Mesodermal cell (in vitro differentiated cells): ENCODE results near the gene PDILT.

Source experiments
- H3K27ac ChIP-seq: 2 replicates; pipeline ENCODE4 v1.7.0; 2013; ENCODE audit warnings: mild to moderate bottlenecking, low read depth, low read length, moderate library complexity; ENCODE audit not compliant: severe bottlenecking
- H3K36me3 ChIP-seq: 2 replicates; pipeline ENCODE4 v1.7.1; 2013; ENCODE audit warnings: mild to moderate bottlenecking, low read length, moderate library complexity; ENCODE audit not compliant: control insufficient read depth, insufficient read depth
- H3K4me1 ChIP-seq: one replicate; pipeline ENCODE4 v1.7.1; 2013; ENCODE audit warnings: mild to moderate bottlenecking, low read length; ENCODE audit not compliant: insufficient read depth, control insufficient read depth, poor library complexity, severe bottlenecking
- H3K4me3 ChIP-seq: 2 replicates; pipeline ENCODE4 v1.7.0; 2013; ENCODE audit warnings: low read length, control low read depth, mild to moderate bottlenecking; ENCODE audit not compliant: insufficient read depth, poor library complexity, severe bottlenecking; ENCODE audit errors: extremely low read depth
- H3K9me3 ChIP-seq: 2 replicates; pipeline ENCODE4 v1.7.1; 2013; ENCODE audit warnings: mild to moderate bottlenecking, low read length, moderate library complexity; ENCODE audit not compliant: control insufficient read depth
- WGBS, 2 experiments: methylation state at CpG; one replicate each; pipeline ENCODE4 v1.1.5; 2013; ENCODE audit warnings: missing lambda C conversion rate in 2 of 2; ENCODE audit not compliant: insufficient coverage in 2 of 2; 5-methylcytosine and 5-hydroxymethylcytosine counted together

PDILT gene

GRCh38 chr16:20388854-20389253, 15.7 kb downstream of the PDILT start:
- Histone ChIP-seq H3K27ac (no peak overlapping the region), H3K9me3 (no peaks in the 10 kb centered on the region), H3K4me3 (no peak overlapping the region), H3K4me1 (no peaks in the 10 kb centered on the region), H3K36me3 (no peaks in the 10 kb centered on the region)
- 75 to 90% methylated on average over 1 of the region's 1 CpG for WGBS, 2 experiments

GRCh38 chr16:20387978-20388377, 16.6 kb downstream of the PDILT start:
- Histone ChIP-seq H3K4me1 (no peaks in the 10 kb centered on the region), H3K9me3 (no peaks in the 10 kb centered on the region), H3K27ac (no peak overlapping the region), H3K4me3 (no peak overlapping the region), H3K36me3 (no peaks in the 10 kb centered on the region)
- WGBS, 2 experiments, result 88% methylated on average over 2 of the region's 3 CpGs; no CpG with 5 or more reads in 1 of the 2 experiments

- Histone ChIP-seq H3K27ac (no peak overlapping the region), H3K36me3 (no peaks in the 10 kb centered on the region), H3K9me3 (no peaks in the 10 kb centered on the region), H3K4me1 (no peaks in the 10 kb centered on the region), H3K4me3 (no peak overlapping the region)
- 56 to 59% methylated on average over 27 of the region's 30 CpGs for WGBS, 2 experiments
Measured at GRCh38 chr16:20385844-20386832, 18.4 kb downstream of the PDILT start.

GRCh38 chr16:20383106-20384029, 21.2 kb downstream of the PDILT start:
- Histone ChIP-seq H3K36me3 (no peaks in the 10 kb centered on the region), H3K4me3 (no peak overlapping the region), H3K4me1 (no peaks in the 10 kb centered on the region), H3K9me3 (no peaks in the 10 kb centered on the region), H3K27ac (no peak overlapping the region)
- 30 to 49% methylated on average over 6 to 9 of the region's 11 CpGs for WGBS, 2 experiments

GRCh38 chr16:20382202-20382948, 22.2 kb downstream of the PDILT start:
- Histone ChIP-seq H3K4me3 (no peak overlapping the region), H3K27ac (no peak overlapping the region), H3K36me3 (no peaks in the 10 kb centered on the region), H3K4me1 (no peaks in the 10 kb centered on the region), H3K9me3 (no peaks in the 10 kb centered on the region)
- WGBS, 2 experiments, result 71 to 88% methylated on average over 1 to 4 of the region's 7 CpGs

- Histone ChIP-seq H3K27ac (no peak overlapping the region), H3K4me3 (no peak overlapping the region), H3K36me3 (no peaks in the 10 kb centered on the region), H3K9me3 (no peaks in the 10 kb centered on the region), H3K4me1 (no peaks in the 10 kb centered on the region)
- WGBS, 2 experiments, result 80 to 82% methylated on average over 3 of the region's 3 CpGs
Measured at GRCh38 chr16:20380782-20381181, 23.8 kb downstream of the PDILT start.

- Histone ChIP-seq H3K4me1 (no peaks in the 10 kb centered on the region), H3K27ac (no peak overlapping the region), H3K4me3 (no peak overlapping the region), H3K36me3 (no peaks in the 10 kb centered on the region), H3K9me3 (no peaks in the 10 kb centered on the region)
- 80 to 100% methylated on average over 1 to 2 of the region's 5 CpGs for WGBS, 2 experiments
Measured at GRCh38 chr16:20377181-20377580, 27.4 kb downstream of the PDILT start.

- Histone ChIP-seq H3K4me1 (no peaks in the 10 kb centered on the region), H3K9me3 (no peaks in the 10 kb centered on the region), H3K36me3 (no peaks in the 10 kb centered on the region), H3K27ac (no peak overlapping the region), H3K4me3 (no peak overlapping the region)
- 59 to 88% methylated on average over 2 to 3 of the region's 5 CpGs for WGBS, 2 experiments
Measured at GRCh38 chr16:20372701-20373100, 31.8 kb downstream of the PDILT start.

- Histone ChIP-seq H3K4me1 (no peaks in the 10 kb centered on the region), H3K9me3 (no peaks in the 10 kb centered on the region), H3K36me3 (no peaks in the 10 kb centered on the region), H3K4me3 (no peak overlapping the region), H3K27ac (no peak overlapping the region)
- WGBS, 2 experiments, result 89 to 90% methylated on average over 9 of the region's 9 CpGs
Measured at GRCh38 chr16:20369452-20370054, 35.0 kb downstream of the PDILT start.

GRCh38 chr16:20364051-20364450, 40.5 kb downstream of the PDILT start:
- Histone ChIP-seq H3K4me3 (no peak overlapping the region), H3K9me3 (no peaks in the 10 kb centered on the region), H3K27ac (no peak overlapping the region), H3K4me1 (no peaks in the 10 kb centered on the region), H3K36me3 (no peaks in the 10 kb centered on the region)
- WGBS, 2 experiments, result 78 to 90% methylated on average over 2 to 3 of the region's 3 CpGs
